Activated gamma-delta T cell treated with Interleukin-2 at 50 U/mL for 16 hours (primary cell): Measurements from ENCODE around the gene R3HDML.

Experiments used
- DNase-seq: peaks from one replicate; pipeline ENCODE4 v3.0.0-alpha.2; 2020

Gene R3HDML

DNA sequence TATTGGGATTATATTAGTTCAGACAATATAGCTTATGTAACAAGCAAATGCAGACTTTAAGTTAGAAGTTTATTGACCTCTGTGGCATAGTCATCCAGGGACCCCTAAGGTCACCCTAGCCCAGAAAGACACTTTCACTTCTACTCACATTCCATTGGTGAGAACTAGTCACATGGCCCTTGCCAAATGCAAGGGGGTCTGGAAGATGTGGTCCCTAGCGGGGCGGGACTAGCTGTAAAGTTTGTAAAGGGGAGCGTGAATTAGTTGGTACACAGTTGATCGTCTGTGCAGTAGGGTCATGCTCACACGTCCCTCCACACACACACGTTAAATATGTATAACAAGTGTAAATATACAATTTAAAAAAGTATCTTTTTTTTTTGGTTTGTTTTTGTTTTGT is 27.9 kb downstream of the R3HDML start:
- no peak for DNase-seq

GRCh38 chr20:44367746-44368145 is 30.9 kb downstream of the R3HDML start:
- no peak for DNase-seq

- DNase-seq = no peak
Observed at GRCh38 chr20:44370639-44371218, 33.9 kb downstream of the R3HDML start.

GRCh38 chr20:44382641-44383040 is 45.8 kb downstream of the R3HDML start:
- DNase-seq = no peak

DNA sequence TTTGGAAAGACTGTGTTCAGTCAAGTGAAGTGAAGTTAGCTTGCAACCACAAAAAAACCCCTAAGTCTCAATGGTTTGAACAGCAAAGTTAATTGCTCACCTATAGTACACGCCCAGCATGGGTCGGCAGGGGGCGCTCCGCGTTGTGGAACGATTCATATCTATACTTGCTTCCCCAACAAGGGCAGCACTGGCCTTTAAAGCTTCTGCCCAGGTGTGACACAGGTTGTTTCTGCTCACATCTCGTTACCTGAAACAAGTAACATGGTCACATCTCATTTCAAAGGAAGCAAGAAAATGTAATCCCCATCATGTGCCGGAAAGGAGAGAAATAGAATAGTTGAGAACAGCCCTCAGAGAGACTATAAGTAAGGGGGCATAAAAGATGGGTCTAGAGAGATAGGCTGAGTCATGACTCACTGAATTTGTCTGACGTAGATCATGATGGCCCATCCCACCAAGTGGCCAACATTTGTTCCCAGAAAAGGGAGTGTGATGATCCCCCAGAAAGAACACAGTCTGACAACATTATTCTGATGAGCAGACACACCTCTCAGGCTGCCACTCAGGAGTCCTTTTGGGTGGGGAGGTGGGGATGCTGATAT is 47.7 kb downstream of the R3HDML start:
- peak; percentile 85 for DNase-seq

DNA sequence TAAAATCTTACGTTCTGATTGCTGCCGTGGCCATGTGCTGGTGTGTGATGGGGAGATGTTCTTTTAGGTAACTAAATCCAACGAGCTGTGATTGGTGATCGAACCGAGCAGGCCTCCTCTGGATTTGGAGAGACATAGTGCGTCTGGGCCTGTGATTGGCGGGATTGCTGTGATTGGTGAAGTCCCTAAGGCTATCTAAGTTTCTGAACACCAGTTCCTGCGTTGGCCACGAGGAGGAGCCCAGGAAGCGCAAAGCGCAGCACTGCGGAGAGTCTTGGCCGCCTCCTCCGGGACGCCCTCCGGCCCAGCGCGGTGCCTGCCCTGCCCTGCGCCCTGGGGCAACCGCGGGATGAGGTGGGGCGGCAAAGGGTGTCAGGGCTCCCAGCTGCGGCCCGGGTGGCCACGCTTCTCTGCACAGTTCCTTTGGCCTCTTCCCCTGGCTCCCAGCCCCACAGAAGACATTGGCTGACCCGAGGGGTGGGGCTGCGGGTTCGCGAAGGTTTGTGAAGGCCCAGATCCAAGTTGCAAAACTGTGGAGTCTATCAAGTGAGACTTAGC is 51.7 kb downstream of the R3HDML start:
- peak; percentile 54 for DNase-seq

DNA sequence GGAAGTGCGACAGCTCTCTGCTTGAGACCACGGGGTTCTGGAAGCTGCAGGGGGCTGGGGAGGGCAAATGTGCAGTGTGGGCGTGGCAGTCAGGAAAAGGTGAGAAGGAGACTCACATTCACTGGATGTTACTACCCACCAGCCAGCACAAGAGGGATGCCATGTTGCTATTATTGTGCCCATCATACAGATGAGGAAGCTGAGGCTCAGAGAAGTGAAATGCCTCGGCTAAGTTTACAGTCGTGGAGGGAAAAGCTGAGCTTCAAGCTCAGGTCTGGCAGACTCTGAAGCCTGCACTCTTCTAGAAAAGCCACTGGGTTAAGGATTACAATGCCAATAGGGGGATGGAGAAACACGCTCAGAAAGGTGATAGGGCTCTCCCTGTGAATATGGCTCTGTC is 53.0 kb downstream of the R3HDML start:
- DNase-seq = no peak

DNA sequence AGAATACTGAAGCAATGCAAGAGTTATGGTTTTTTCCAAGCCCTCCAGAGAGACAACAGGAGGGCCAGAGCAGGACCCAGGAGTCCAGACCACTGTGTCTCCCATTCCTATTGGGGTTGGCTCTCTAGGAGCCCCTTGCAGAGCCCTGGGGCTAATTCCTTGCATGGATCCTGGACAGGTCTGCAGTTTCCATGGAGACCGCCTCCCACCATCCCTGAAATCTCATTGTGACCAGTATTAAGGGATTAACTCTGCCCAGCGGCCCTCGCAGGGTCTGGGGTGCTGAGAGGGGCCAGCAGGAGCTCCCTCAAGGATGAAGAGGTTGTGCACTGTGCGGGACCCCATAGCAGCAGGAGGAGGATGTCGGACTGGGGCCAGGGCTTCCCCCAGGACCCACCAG is 53.4 kb downstream of the R3HDML start:
- DNase-seq = no peak

- DNase-seq = no peak
Observed at GRCh38 chr20:44392088-44392775, 55.4 kb downstream of the R3HDML start.

DNA sequence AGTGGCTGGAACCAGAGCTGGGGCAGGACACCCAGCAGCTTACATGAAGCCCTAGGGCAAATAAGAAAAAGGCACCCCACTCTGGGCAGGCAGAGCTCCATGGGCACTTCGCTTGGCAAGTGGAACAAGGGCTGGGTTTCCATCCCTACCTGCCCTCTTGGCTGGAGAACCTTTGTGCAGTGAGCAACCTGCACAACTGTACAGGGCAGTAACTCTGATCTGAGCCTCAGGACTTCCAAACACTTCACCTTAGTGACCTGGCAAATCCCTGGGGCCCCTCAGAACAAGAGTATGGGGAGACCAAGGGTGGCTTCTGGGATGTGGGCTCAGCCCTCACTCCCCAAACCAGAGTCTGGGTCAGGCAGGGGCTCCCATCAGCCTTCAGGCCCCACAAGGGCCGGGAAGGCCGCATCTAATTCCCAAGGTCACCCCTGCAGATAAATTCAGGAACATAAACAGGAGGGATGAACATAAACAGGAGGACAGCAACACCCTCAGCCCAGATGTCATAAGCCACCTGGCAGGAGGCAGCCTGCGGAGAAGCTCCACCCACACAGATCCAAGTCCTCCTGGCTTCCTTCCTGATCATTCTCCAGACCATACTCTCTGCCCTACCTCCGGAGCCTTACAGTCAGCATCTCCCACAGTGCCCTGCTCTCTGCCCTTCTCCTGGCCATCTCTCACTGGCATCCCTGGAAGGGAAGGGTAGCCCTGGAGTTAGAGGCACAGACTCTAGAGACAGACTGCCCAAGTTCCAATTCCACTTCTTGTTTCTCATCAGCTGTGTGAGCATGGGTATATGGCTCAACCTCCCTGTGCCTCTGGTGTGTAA is 56.1 kb downstream of the R3HDML start:
- DNase-seq = no peak

DNA sequence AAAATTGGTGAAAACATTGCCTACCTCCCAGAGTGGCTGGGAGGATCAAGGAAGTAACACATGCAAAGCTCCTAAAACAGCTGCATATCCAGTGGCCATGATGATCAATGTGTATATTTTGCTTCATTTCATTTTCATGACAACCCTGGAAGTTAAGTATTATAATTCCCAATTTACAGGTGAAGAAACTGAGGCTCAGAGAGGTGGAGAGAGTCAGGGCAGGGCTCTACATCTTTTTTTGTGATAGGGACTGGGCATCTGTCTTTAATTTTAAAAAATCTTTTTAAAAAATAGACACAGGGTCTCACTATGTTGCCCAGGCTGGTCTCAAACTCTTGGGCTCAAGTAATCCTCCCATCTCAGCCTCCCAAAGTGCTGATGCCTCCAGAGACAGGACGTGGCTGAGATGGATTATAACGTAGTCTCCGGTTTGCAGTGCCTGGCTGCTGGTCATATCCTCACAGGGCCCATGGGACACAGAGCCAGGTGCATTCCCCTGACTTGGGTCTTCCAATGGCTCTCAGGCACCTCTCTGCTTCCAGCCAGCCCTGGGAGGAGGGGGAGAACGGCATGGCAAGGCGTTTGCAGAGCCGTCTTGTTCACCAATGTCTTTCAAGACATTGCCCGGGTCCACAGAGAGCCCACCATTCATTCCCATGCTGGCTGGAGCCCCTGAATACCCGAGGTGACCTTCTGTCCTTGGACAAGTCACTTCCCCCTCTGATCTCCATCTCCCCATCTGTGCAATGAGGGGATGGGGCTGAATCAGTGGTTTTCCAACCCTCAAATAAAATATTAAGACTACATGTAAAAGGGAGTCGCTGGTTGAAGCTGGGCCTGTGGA is 57.0 kb downstream of the R3HDML start:
- no peak for DNase-seq

- no peak for DNase-seq
Observed at GRCh38 chr20:44394452-44394701, 57.5 kb downstream of the R3HDML start.

- no peak for DNase-seq
Observed at GRCh38 chr20:44394702-44395460, 58.0 kb downstream of the R3HDML start.

- no peak for DNase-seq
Observed at GRCh38 chr20:44395461-44396340, 58.9 kb downstream of the R3HDML start.

GRCh38 chr20:44396369-44397130 is 59.7 kb downstream of the R3HDML start:
- DNase-seq = no peak

DNA sequence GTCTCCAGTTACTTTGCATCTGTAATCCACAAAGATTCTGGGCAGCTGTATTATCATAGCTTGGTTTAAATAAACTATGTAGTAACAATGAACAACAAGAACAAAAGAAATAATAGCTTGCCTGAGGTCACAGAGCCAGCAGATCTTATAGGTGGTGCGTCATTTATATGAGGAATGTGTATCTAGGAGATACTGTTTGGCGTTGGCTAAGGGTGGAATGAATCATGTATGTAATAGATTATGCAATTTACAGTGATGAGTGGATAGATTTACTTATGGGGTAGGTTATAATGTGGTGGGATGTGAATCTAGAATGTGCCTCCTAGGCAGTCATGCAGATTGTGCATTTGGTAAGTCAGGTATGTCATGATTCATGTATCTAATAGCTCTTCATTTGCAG is 61.5 kb downstream of the R3HDML start:
- no peak for DNase-seq

DNA sequence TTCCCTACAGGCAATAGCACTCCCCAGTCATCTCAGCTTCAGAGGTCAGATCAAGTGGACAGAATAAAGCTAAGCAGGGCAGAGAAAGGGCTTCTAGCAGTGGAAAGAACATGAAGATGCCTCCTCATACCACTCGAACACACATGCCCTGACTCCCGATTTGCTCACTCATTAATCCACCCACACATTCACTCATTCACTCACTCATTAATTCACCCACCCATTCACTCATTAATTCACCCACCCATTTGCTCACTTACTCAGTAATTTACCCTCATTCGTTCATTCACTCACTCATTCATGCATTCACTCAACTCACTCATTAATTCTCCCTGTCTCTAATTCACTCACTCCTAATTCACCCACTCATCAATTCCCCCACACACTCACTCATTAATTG is 62.6 kb downstream of the R3HDML start:
- no peak for DNase-seq

DNA sequence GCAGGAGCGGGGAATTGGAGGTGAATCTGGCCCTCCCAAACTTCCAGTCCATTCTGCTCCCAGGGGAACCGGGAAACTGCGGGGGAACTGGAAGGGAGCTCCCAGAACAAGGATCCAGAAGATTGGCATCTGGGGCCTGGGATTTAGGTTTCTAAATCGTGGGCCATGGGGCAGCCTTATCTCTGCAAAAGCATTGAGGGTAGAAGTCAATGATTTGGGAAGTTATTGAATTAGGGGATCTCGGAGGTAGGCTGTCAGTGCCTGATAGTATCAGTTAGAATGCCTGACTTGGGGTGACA is 63.8 kb downstream of the R3HDML start:
- DNase-seq = no peak
